Adrenal gland (tissue), 5 donors: ENCODE measurements around the gene EPHA6.

ENCODE experiments used
- POLR2A ChIP-seq, 2 donors: fragments of 450-650 bp; IDR thresholded peaks; one replicate each; pipeline ENCODE4 v1.6.1; 2017; ENCODE audit warnings: antibody characterized with exemption in 2 of 2, mild to moderate bottlenecking in 2 of 2, moderate library complexity in 1 of 2
- TF ChIP-seq, protein P1 (sequence below), 6 experiments: fragments of 450-650 bp in 4 of 6; fragments of 200-600 bp in 2 of 6; sonication (generic) in 1 of 6; IDR thresholded peaks; 1 replicate in 5 of 6; 2 replicates in 1 of 6; pipeline versions ENCODE4 v1.5.1 to v1.8.0; 2016 to 2021; ENCODE audit warnings: antibody characterized with exemption in 6 of 6, mild to moderate bottlenecking in 2 of 6, moderate library complexity in 1 of 6
- donor health status: DM: no; HTN: no; CAD: no.

DNA sequence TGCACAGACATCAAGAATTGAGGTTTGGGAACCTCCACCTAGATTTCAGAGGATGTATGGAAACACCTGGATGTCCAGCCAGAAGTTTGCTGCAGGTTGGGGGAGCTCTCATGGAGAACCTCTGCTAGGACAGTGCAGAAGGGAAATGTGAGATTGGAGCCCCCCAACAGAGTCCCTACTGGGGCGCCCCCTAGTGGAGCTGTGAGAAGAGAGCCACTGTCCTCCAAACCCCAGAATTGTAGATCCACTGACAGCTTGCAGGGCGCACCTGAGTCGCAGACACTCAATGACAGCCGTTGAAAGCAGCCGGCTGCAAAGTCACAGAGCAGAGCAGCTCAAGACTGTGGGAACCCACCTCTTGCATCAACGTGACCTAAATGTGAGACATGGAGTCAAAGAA is 34.6 kb upstream of the EPHA6 start:
- TF ChIP-seq, protein P1, sequence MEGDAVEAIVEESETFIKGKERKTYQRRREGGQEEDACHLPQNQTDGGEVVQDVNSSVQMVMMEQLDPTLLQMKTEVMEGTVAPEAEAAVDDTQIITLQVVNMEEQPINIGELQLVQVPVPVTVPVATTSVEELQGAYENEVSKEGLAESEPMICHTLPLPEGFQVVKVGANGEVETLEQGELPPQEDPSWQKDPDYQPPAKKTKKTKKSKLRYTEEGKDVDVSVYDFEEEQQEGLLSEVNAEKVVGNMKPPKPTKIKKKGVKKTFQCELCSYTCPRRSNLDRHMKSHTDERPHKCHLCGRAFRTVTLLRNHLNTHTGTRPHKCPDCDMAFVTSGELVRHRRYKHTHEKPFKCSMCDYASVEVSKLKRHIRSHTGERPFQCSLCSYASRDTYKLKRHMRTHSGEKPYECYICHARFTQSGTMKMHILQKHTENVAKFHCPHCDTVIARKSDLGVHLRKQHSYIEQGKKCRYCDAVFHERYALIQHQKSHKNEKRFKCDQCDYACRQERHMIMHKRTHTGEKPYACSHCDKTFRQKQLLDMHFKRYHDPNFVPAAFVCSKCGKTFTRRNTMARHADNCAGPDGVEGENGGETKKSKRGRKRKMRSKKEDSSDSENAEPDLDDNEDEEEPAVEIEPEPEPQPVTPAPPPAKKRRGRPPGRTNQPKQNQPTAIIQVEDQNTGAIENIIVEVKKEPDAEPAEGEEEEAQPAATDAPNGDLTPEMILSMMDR (IDR thresholded peaks at IDR 0.05), result no peak
- TF ChIP-seq POLR2A (IDR thresholded peaks at IDR 0.05), result no peak
